Measurements from ENCODE around the gene PRR12. TPM values are rescaled to one million over a fixed set of nuclear protein-coding genes. Genes with fewer than 3 reads are reported as not detected.
A peak's percentile ranks its signal among the peaks of the same experiment; 100 is the strongest.

PRR12 gene
- total RNA-seq, 4 donors from 2014 or later, result 2.6 to 63.1 (median 8.6) TPM

DNA sequence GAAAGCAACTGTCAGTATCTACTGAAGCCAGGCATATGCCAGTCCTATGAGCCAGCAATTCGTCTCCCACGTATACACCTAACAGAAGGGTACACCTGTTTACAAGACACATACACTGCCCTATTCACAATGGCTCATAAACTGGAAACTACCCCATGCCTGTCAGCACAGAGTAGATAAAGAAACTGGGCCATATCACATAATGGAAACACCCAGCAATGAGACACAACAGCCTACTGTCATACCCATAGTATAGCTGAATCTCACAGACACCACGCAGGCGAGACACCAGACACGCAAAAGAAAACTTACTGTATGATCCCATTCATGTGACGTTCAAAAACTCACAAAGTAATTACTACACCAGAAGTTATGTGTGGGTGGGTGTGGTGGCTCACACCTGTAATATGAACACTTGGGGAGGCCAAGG, 26.4 kb upstream of the PRR12 start:
- DNase-seq, result no peak
- H3K4me3 ChIP-seq, result no peak overlapping the region
- H3K36me3 ChIP-seq, result no peaks in the 10 kb centered on the region
- no peaks in the 10 kb centered on the region for H3K4me1 ChIP-seq
- TF ChIP-seq POLR2A (IDR thresholded peaks at IDR 0.05), result no peak
- TF ChIP-seq, protein P1, sequence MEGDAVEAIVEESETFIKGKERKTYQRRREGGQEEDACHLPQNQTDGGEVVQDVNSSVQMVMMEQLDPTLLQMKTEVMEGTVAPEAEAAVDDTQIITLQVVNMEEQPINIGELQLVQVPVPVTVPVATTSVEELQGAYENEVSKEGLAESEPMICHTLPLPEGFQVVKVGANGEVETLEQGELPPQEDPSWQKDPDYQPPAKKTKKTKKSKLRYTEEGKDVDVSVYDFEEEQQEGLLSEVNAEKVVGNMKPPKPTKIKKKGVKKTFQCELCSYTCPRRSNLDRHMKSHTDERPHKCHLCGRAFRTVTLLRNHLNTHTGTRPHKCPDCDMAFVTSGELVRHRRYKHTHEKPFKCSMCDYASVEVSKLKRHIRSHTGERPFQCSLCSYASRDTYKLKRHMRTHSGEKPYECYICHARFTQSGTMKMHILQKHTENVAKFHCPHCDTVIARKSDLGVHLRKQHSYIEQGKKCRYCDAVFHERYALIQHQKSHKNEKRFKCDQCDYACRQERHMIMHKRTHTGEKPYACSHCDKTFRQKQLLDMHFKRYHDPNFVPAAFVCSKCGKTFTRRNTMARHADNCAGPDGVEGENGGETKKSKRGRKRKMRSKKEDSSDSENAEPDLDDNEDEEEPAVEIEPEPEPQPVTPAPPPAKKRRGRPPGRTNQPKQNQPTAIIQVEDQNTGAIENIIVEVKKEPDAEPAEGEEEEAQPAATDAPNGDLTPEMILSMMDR (IDR thresholded peaks at IDR 0.05), result no peak
- intact Hi-C loops (cut with DNase I; ENCODE audit: low total_unique reads), result no loop called here
- H3K9me3 ChIP-seq, result no peaks in the 10 kb centered on the region
- no peaks in the 10 kb centered on the region for H3K27me3 ChIP-seq
- H3K27ac ChIP-seq, result no peak overlapping the region

DNA sequence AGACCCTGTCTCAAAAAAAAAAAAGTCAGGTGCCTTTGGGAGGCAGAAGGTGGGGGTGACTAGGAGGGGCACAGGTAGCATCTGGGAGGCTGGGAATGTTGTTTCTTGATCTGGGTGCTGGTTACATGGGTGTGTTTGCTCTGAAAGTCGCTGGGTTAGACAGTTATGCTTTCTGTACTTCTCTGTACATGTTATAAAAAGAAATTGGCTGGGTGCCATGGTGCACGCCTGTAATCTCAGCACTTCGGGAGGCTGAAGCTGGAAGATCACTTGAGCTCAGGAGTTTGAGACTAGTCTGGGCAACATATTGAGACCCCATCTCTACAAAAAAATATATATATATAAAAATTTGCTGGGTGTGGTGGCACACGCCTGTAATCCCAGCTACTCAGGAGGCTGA, 25.7 kb upstream of the PRR12 start:
- no peak for DNase-seq
- H3K36me3 ChIP-seq, result no peaks in the 10 kb centered on the region
- no peak overlapping the region for H3K27ac ChIP-seq
- TF ChIP-seq, protein P1 (IDR thresholded peaks at IDR 0.05), result no peak
- TF ChIP-seq POLR2A (IDR thresholded peaks at IDR 0.05), result no peak
- no peak overlapping the region for H3K4me3 ChIP-seq
- no peaks in the 10 kb centered on the region for H3K9me3 ChIP-seq
- intact Hi-C loops (cut with DNase I; ENCODE audit: low total_unique reads), result no loop called here
- no peaks in the 10 kb centered on the region for H3K27me3 ChIP-seq
- no peaks in the 10 kb centered on the region for H3K4me1 ChIP-seq

DNA sequence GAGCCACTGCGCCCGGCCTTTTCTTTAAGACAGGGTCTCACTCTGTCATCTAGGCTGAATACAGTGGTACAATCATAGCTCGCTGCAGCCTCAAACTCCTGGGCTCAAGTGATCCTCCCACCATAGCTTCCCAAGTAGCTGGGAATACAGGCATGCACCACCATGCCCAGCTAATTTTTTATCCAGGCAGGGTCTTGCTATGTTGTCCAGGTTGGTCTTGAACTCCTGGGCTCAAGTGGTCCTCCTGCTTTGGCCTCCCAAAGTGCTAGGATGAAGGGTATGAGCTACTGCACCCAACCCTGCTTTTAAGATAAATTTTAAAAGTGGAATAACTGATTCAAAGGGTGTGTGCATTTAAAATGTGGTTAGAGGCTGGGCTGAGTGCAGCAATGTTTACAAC, 24.7 kb upstream of the PRR12 start:
- Histone ChIP-seq H3K4me1 (peaks cover 1 to 10% of the 10 kb centered on the region in 2 donors), H3K36me3 (no peaks in the 10 kb centered on the region), H3K4me3 (no peak overlapping the region), H3K9me3 (no peaks in the 10 kb centered on the region), H3K27me3 (no peaks in the 10 kb centered on the region), H3K27ac (no peak overlapping the region)
- DNase-seq, result no peak
- no peak for TF ChIP-seq POLR2A (IDR thresholded peaks at IDR 0.05)
- TF ChIP-seq, protein P1 (IDR thresholded peaks at IDR 0.05), result no peak
- intact Hi-C loops (cut with DNase I; ENCODE audit: low total_unique reads), result no loop called here

DNA sequence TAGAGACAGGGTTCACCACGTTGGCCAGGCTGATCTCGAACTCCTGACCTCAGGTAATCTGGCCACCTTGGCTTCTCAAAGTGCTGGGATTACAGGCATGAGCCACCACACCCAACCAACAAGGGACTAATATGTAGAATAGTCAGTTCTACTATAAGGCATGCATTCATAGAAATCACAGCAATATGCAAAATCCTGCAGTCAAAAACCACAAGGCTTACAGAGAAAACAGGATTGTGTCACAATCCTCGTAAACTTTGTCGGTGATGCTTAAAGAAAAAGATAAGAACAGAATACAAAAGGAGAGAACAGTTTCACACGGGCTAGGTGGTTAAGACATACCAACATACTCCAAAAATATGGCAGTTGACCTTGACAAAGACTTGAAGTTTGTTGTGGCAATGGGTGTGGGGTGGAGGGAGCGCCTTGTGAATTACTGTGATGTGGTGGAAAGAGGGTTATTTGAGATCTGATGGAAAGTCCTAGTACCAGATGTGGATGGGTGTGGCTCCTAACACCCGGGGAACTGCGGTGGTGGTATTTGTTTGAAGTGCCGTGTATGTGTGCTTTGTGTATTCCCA, 23.0 kb upstream of the PRR12 start:
- no peaks in the 10 kb centered on the region for H3K36me3 ChIP-seq
- no peaks in the 10 kb centered on the region for H3K9me3 ChIP-seq
- no peaks in the 10 kb centered on the region for H3K27me3 ChIP-seq
- no peak for DNase-seq
- intact Hi-C loops (cut with DNase I; ENCODE audit: low total_unique reads), result no loop called here
- H3K27ac ChIP-seq, result no peak overlapping the region
- H3K4me1 ChIP-seq, result peaks cover 4 to 12% of the 10 kb centered on the region in 2 donors
- TF ChIP-seq, protein P1 (IDR thresholded peaks at IDR 0.05), result no peak
- no peak for TF ChIP-seq POLR2A (IDR thresholded peaks at IDR 0.05)
- no peak overlapping the region for H3K4me3 ChIP-seq

DNA sequence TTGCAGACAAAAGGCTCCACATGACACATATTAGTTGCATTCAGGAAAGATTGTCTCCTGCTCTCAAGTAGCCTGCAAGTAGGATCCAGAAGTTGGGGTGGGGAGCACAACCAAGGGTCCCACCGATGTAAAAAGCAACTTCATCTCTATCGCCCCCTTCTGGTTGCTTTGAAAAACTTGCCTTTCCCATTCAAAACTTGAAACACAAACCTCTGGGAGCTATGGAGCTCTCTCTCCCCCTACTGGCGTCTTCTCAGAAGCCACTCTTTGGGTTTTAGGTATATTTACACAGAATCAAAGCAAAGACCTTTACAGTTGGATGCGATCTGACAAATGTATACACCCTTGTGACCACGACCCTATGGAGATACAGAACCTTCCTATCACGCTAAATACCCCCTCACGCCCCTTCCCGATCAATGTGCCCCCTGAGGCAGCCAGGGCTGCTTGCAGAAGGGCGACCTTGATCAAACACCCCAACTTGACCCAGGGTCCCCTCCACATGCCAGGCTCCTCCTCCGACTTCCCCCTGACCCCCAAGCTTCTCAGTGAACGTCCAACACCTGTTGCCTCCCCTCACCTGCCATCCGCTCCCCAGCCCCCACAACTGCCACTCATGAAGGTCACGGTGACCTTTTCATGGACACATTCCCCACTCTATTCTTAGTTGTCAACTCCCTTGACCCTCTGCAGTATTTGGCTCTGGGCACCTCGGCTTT, 20.7 kb upstream of the PRR12 start:
- Histone ChIP-seq H3K9me3 (no peaks in the 10 kb centered on the region), H3K36me3 (no peaks in the 10 kb centered on the region), H3K27ac (peak overlapping the region; percentile 15 to 68), H3K4me1 (peaks cover 4 to 12% of the 10 kb centered on the region in 2 donors), H3K4me3 (no peak overlapping the region), H3K27me3 (no peaks in the 10 kb centered on the region)
- peak; percentile 43 to 75 for DNase-seq
- no peak for TF ChIP-seq POLR2A (IDR thresholded peaks at IDR 0.05)
- TF ChIP-seq, protein P1 (IDR thresholded peaks at IDR 0.05), result peak; percentile 94 to 98 (median 96)
- intact Hi-C loops (cut with DNase I; ENCODE audit: low total_unique reads), result no loop called here
